ENCODE measurements around the gene OR13F1. TPM values are rescaled to one million over a fixed set of nuclear protein-coding genes. Genes with fewer than 3 reads are reported as not detected.

Gene OR13F1
- total and polyA plus RNA-seq, 10 of the 15 experiments (the other 5 are each of a cell fraction or from before 2014, with no cell fraction given): not detected

DNA sequence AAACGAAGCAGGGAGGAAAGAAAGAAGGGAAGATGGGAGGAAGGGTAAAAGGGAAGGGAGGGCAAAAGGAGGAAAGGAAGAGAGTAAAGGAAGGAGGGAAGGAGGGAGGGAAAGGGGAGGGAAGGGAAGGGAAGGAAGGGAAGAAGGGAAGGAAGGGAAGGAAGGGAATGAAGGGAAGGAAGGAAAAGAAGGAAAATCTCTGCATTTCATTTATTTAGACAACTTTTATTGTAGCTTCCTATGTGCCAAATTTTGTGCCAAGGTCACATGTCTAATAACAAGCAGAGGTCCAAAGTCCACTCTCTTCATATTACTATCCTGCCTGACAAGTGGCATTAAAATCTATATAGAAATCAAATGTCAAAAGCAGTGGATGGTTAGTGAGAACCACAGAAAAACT is 35.2 kb downstream of the OR13F1 start:
- no peaks in the 10 kb centered on the region for H3K4me1 ChIP-seq (ENCODE audit: control insufficient read depth, insufficient read depth, low read length)
- no peak overlapping the region for H3K27ac ChIP-seq (ENCODE audit: control insufficient read depth, insufficient read depth)
- TF ChIP-seq WRNIP1 (IDR thresholded peaks at IDR 0.05; ENCODE audit: borderline replicate concordance, low read depth, low read length) (no peak), TCF7 (IDR thresholded peaks at IDR 0.05; ENCODE audit: borderline replicate concordance) (no peak), ZNF622 (IDR thresholded peaks at IDR 0.05) (no peak), EP300 (IDR thresholded peaks at IDR 0.05; ENCODE audit: borderline replicate concordance in 1 of 2, control insufficient read depth in 1 of 2, low read depth in 2 of 2, low read length in 2 of 2) (no peak), MYB (IDR thresholded peaks at IDR 0.05; ENCODE audit: borderline replicate concordance, low read depth, low read length) (no peak), KAT2A (conservative IDR thresholded peaks at IDR 0.05; ENCODE audit: control insufficient read depth, low read depth, low read length) (no peak), ASH2L (IDR thresholded peaks at IDR 0.05; ENCODE audit: borderline replicate concordance, low read depth) (no peak), NFYA (IDR thresholded peaks at IDR 0.05; ENCODE audit: borderline replicate concordance, low read depth, low read length) (no peak), ATF7 (IDR thresholded peaks at IDR 0.05; ENCODE audit: low read depth) (no peak)
- ChIA-PET POLR2A (no interaction called here), SMC1A (ENCODE audit: uncharacterized antibody, unreplicated experiment) (interaction anchor here (1.0 kb wide), 1 partner anchor 25 kb away, joined by 4 read pairs; no protein-coding TSS in a partner anchor), CTCF (interaction anchor here (1.3 kb wide), 1 partner anchor 17 kb away, joined by 3 read pairs; no protein-coding TSS in a partner anchor), RAD21 (ENCODE audit: unreplicated experiment) (no interaction called here)
- in situ Hi-C loops (cut with MboI): no loop called here
- H2AFZ ChIP-seq (ENCODE audit: control insufficient read depth, low read depth, low read length): no peak overlapping the region
- ATAC-seq (no peak), DNase-seq (ENCODE audit: low read depth, low spot score) (no peak), FAIRE-seq (no peak)
- no peak overlapping the region for H3K9ac ChIP-seq (ENCODE audit: control insufficient read depth, insufficient read depth, low read length)
- no peaks in the 10 kb centered on the region for H3K36me3 ChIP-seq (ENCODE audit: control insufficient read depth in 2 of 2, insufficient read depth in 2 of 2, low read length in 1 of 2)
- H3K27me3 ChIP-seq (replicated peaks in 1 of 2; ENCODE audit: control insufficient read depth in 2 of 2, insufficient read depth in 2 of 2, low read length in 1 of 2): no peaks in the 10 kb centered on the region
- 0% methylated on average over 1 of the region's 1 CpG for WGBS (ENCODE audit: insufficient coverage, insufficient replicate concordance, low lambda C conversion rate, missing lambda C conversion rate)
- intact Hi-C loops (cut with micrococcal nuclease; ENCODE audit: unreplicated experiment): no loop called here
- no peaks in the 10 kb centered on the region for H4K20me1 ChIP-seq (ENCODE audit: control insufficient read depth, insufficient read depth)
- no TSS peak for BruUV-seq (replicated peaks)
- no peaks in the 10 kb centered on the region for H3K79me2 ChIP-seq (ENCODE audit: control insufficient read depth, insufficient read depth, low read length)
- no peak overlapping the region for H3K4me3 ChIP-seq
- H3K9me3 ChIP-seq (replicated peaks; ENCODE audit: control insufficient read depth, insufficient read depth, low read length): no peaks in the 10 kb centered on the region
- no peak overlapping the region for H3K4me2 ChIP-seq (ENCODE audit: control insufficient read depth, insufficient read depth)

All from GM12878 (cell line).